ENCODE measurements around the gene SHMT1. TPM values are rescaled to one million over a fixed set of nuclear protein-coding genes. Genes with fewer than 3 reads are reported as not detected.
"Not testable (repeated sequence)": the region's sequence is repeated elsewhere in the genome, so short reads cannot be mapped to it uniquely, and the experiment has no call there.

Gene SHMT1
- total and polyA plus RNA-seq, 2 donors = 16.1 to 34.2 TPM

DNA sequence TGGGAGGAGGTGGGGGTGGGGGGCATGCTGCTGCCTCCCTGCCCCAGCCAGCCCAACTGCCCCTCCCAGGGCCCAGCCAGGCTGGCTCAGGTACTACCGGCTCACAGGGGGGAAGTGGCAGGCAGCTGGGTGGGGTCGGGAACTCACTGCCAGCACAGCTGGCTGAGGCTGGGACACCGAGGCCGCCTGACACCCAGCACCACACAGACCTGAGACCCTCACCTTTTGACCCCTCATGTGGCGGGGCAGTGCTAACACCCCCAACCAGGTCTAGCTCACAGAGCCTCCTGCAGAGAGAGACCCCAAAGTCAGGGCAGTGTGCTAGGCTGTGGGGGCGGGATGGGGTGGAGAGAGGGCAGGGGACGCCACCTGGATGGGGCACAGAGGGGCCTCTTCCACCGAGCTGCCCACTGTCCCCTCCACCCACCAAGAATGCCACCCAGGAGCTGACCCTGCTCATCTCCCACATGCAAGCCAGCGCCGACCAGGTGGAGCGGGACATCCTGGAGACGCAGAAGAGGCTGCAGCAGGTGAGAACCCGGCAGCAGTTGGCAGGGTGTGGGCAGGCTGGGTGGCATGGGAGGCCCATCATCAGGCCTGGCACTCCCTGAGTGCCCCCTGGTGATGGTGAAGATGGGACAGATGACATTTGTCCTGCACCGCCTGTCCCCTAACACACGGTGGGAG, 17.3 kb upstream of the SHMT1 start:
- Histone ChIP-seq H3K4me1 (ENCODE audit: control insufficient read depth in 2 of 2, insufficient read depth in 2 of 2, low read length in 2 of 2) (peaks cover 6 to 49% of the 10 kb centered on the region in 2 donors), H3K36me3 (ENCODE audit: control insufficient read depth in 2 of 2, insufficient read depth in 2 of 2, low read length in 1 of 2) (no peaks in the 10 kb centered on the region), H3K27ac (ENCODE audit: low read depth in 1 of 2, low read length in 1 of 2) (no peak overlapping the region), H3K4me3 (ENCODE audit: low read length in 2 of 2) (no peak overlapping the region), H3K27me3 (ENCODE audit: control insufficient read depth in 2 of 2, insufficient read depth in 1 of 2, low read length in 1 of 2) (peaks cover 0 to 13% of the 10 kb centered on the region in 2 donors), H3K9me3 (ENCODE audit: control insufficient read depth in 2 of 2, insufficient read depth in 1 of 2, low read length in 1 of 2) (peaks cover 0 to 12% of the 10 kb centered on the region in 2 donors)
- 69% methylated on average over 15 of the region's 15 CpGs for WGBS
- peak in 1 of 9 donors; percentile 44 for DNase-seq (ENCODE audit: low read depth in 6 of 9, low spot score in 9 of 9)

DNA sequence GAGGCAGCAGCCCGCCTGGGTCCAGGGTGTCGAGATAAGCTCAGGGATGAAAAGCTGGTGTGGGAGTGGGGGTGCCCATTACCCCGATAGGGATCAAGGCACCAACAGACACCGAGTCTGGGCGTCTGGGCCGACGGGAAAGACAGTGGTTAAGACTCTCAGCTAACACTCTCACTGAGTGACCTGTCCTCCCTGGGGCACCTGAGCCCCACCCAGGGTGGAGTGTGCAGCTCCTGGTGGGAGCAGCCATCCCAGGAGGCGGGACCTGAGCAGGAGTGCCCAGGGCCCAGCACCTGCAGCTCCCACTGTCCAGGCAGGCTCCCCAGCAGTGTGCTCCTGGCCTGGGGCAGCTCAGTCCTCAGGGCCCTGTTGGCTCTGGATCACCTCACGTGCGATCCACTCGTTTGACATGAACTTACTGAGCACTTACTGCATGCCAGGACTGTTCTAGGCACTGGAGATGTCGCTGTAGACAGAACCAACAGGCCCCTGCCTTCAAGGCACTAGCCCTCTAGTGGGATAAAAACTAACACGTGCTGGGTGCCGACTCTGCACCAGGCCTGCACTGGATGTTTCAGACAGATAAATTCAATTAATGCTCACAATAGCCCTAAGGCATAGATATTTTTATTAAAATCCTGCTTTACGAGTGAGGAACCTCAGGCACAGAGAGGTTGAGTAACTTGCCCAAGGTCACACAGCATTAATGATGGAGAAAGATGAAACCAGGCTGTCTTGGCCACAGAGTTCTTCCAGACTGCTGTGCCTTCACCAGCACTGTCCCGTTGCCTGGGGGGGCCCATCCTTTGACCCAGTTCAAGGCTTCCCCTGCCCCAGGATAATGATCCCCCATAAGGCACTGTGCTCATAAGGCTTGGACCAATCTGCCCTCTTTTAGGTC, 16.1 kb upstream of the SHMT1 start:
- H3K36me3 ChIP-seq (ENCODE audit: control insufficient read depth in 2 of 2, insufficient read depth in 2 of 2, low read length in 1 of 2) = no peaks in the 10 kb centered on the region
- 96% methylated on average over 16 of the region's 16 CpGs for WGBS
- no peak for DNase-seq (ENCODE audit: low read depth in 6 of 9, low spot score in 9 of 9)

DNA sequence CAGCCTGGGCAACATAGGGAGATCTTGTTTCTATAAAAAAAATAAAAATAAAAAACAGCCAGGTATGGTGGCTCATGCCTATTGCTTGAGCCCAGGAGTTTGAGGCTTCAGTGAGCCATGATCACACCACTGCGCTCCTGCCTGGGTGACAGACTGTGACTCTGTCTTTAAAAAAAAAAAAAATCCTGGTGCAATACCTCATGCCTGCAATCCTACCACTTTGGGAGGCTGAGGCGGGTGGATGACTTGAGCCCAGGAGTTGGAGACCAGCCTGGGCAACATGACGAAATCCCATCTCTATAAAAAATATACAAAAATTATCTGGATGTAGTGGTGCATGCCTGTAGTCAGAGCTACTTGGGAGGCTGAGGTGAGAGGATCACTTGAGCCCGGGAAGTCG, 15.3 kb upstream of the SHMT1 start:
- Histone ChIP-seq H3K27me3 (ENCODE audit: control insufficient read depth in 2 of 2, insufficient read depth in 1 of 2, low read length in 1 of 2) (peaks cover 0 to 13% of the 10 kb centered on the region in 2 donors), H3K9me3 (ENCODE audit: control insufficient read depth in 2 of 2, insufficient read depth in 1 of 2, low read length in 1 of 2) (peaks cover 0 to 12% of the 10 kb centered on the region in 2 donors), H3K4me1 (ENCODE audit: control insufficient read depth in 2 of 2, insufficient read depth in 2 of 2, low read length in 2 of 2) (peaks cover 6 to 42% of the 10 kb centered on the region in 2 donors)
- not testable (repeated sequence) for H3K4me3 ChIP-seq (ENCODE audit: low read length in 2 of 2); DNase-seq (ENCODE audit: low read depth in 6 of 9, low spot score in 9 of 9); H3K36me3 ChIP-seq (ENCODE audit: control insufficient read depth in 2 of 2, insufficient read depth in 2 of 2, low read length in 1 of 2); H3K27ac ChIP-seq (ENCODE audit: low read depth in 1 of 2, low read length in 1 of 2)
- 99% methylated on average over 5 of the region's 5 CpGs for WGBS

More for the DNA sequence above, 16.1 kb upstream of the SHMT1 start:
- no peak overlapping the region for H3K27ac ChIP-seq (ENCODE audit: low read depth in 1 of 2, low read length in 1 of 2)
- peaks cover 0 to 13% of the 10 kb centered on the region in 2 donors for H3K27me3 ChIP-seq (ENCODE audit: control insufficient read depth in 2 of 2, insufficient read depth in 1 of 2, low read length in 1 of 2)
- no peak overlapping the region for H3K4me3 ChIP-seq (ENCODE audit: low read length in 2 of 2)
- H3K4me1 ChIP-seq (ENCODE audit: control insufficient read depth in 2 of 2, insufficient read depth in 2 of 2, low read length in 2 of 2) = peaks cover 6 to 49% of the 10 kb centered on the region in 2 donors
- peaks cover 0 to 12% of the 10 kb centered on the region in 2 donors for H3K9me3 ChIP-seq (ENCODE audit: control insufficient read depth in 2 of 2, insufficient read depth in 1 of 2, low read length in 1 of 2)

DNA sequence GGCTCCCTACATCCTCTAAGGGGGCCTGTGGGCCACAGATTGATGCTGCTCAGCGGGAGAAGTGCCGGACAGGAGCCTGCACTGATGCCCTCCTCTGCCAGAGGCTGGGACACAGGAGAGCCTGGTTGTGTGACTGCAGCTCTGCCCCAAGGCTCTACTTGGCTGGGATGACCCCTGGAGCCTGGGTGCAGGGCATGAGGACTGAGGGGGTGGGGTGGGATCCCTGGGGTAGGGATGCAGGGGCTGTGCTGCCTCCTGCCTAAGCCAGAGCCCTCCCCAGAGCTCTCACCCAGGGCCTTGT, 14.8 kb upstream of the SHMT1 start:
- whole genome bisulfite sequencing = 95% methylated on average over 2 of the region's 2 CpGs
- peaks cover 0 to 13% of the 10 kb centered on the region in 2 donors for H3K27me3 ChIP-seq (ENCODE audit: control insufficient read depth in 2 of 2, insufficient read depth in 1 of 2, low read length in 1 of 2)
- DNase-seq (ENCODE audit: low read depth in 6 of 9, low spot score in 9 of 9) = no peak
- no peak overlapping the region for H3K27ac ChIP-seq (ENCODE audit: low read depth in 1 of 2, low read length in 1 of 2)
- peaks cover 0 to 12% of the 10 kb centered on the region in 2 donors for H3K9me3 ChIP-seq (ENCODE audit: control insufficient read depth in 2 of 2, insufficient read depth in 1 of 2, low read length in 1 of 2)
- H3K4me3 ChIP-seq (ENCODE audit: low read length in 2 of 2) = no peak overlapping the region
- peaks cover 6 to 39% of the 10 kb centered on the region in 2 donors for H3K4me1 ChIP-seq (ENCODE audit: control insufficient read depth in 2 of 2, insufficient read depth in 2 of 2, low read length in 2 of 2)
- H3K36me3 ChIP-seq (ENCODE audit: control insufficient read depth in 2 of 2, insufficient read depth in 2 of 2, low read length in 1 of 2) = no peaks in the 10 kb centered on the region

DNA sequence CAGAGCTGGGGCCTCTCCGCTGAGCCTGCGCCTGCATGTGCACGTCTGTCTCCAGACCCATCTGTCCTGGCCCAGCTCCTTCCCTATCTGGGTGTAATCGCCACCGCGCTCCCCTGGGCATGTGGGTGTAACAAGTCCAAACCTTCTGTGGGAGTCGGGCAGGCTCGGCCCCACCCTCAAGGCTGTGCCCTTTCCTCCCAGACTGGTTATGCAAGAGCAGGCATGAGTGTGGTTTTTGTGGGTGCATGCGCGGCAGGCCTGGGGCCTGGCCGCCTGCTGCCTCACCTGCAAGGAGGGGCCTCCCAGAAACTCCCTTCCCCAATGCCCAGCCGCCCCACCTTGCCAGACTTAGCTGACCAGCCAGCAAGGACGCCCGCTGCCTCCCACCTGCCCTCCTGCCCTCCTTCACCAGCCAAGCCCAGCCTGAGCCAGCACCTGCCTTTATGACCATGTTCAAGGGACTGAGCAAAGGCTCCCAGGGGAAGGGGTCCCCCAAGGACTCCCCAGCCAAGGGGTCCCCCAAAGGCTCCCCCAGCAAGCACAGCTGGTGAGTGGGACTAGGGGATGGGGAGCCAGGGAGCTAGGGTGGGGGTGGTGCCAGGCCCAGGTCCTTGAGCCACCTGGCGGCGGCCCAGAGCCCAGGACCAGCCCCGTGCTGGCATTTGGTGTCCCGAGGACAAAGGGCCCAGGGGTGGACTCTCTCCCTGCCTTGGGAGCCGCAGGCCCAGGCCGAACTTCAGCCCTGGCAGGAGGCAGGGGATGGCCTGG, 14.3 kb upstream of the SHMT1 start, which contains the start of gene EVPLL:
TSS of gene EVPLL (plus strand) at position 342 of the 768 bp plus-strand sequence. CDS start 3,160 bp downstream, outside the sequence.
- peak in 1 of 9 donors; percentile 29 for DNase-seq (ENCODE audit: low read depth in 6 of 9, low spot score in 9 of 9)
- H3K4me3 ChIP-seq (ENCODE audit: low read length in 2 of 2) = no peak within 1 kb of the TSS

DNA sequence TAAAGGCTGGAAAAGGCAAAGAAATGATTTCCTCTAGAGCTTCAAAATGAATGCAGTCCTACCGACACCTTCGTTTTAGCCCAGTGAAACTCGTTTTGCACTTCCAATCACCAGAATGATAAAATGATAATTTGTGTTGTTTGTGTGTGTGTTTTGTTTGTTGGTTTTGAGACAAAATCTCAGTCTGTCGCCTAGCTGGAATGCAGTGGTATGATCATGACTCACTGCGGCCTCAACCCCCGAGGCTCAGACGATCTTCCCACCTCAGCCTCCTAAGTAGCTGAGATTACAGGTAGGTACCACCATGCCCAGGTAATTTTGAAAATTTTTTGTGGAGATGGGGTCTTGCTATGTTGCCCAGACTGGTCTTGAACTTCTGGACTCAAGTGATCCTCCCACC, 10.9 kb upstream of the SHMT1 start:
- peaks cover 0 to 9% of the 10 kb centered on the region in 2 donors for H3K4me1 ChIP-seq (ENCODE audit: control insufficient read depth in 2 of 2, insufficient read depth in 2 of 2, low read length in 2 of 2)
- no peak overlapping the region for H3K27ac ChIP-seq (ENCODE audit: low read depth in 1 of 2, low read length in 1 of 2)
- WGBS = 96% methylated on average over 7 of the region's 7 CpGs
- no peaks in the 10 kb centered on the region for H3K9me3 ChIP-seq (ENCODE audit: control insufficient read depth in 2 of 2, insufficient read depth in 1 of 2, low read length in 1 of 2)
- no peak for DNase-seq (ENCODE audit: low read depth in 6 of 9, low spot score in 9 of 9)
- peaks cover 0 to 6% of the 10 kb centered on the region in 2 donors for H3K27me3 ChIP-seq (ENCODE audit: control insufficient read depth in 2 of 2, insufficient read depth in 1 of 2, low read length in 1 of 2)
- no peaks in the 10 kb centered on the region for H3K36me3 ChIP-seq (ENCODE audit: control insufficient read depth in 2 of 2, insufficient read depth in 2 of 2, low read length in 1 of 2)
- H3K4me3 ChIP-seq (ENCODE audit: low read length in 2 of 2) = no peak overlapping the region

More for the DNA sequence above, 14.3 kb upstream of the SHMT1 start, which contains the start of gene EVPLL:
- H3K9me3 ChIP-seq (ENCODE audit: control insufficient read depth in 2 of 2, insufficient read depth in 1 of 2, low read length in 1 of 2) = peaks cover 0 to 9% of the 10 kb centered on the region in 2 donors
- peaks cover 2 to 33% of the 10 kb centered on the region in 2 donors for H3K4me1 ChIP-seq (ENCODE audit: control insufficient read depth in 2 of 2, insufficient read depth in 2 of 2, low read length in 2 of 2)
- WGBS = 49% methylated on average over 20 of the region's 20 CpGs
- no peak within 1 kb of the TSS for H3K27ac ChIP-seq (ENCODE audit: low read depth in 1 of 2, low read length in 1 of 2)
- H3K36me3 ChIP-seq (ENCODE audit: control insufficient read depth in 2 of 2, insufficient read depth in 2 of 2, low read length in 1 of 2) = no peaks in the 10 kb centered on the region
- H3K27me3 ChIP-seq (ENCODE audit: control insufficient read depth in 2 of 2, insufficient read depth in 1 of 2, low read length in 1 of 2) = peaks cover 0 to 13% of the 10 kb centered on the region in 2 donors

DNA sequence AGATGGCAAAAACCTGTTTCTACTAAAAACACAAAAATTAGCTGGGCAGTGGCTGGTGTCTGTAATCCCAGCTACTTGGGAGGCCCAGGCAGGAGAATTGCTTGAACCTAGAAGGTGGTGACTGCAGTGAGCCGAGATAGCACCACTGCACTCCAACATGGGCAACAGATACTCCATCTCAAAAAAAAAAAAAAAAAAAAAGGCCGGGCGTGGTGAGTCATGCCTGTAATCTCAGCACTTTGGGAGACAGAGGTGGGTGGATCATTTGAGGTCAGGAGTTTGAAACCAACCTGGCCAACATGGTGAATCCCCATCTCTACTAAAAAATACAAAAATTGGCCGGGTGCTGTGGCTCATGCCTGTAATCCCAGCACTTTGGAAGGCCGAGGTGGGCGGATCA, 9.8 kb upstream of the SHMT1 start:
- H3K36me3 ChIP-seq (ENCODE audit: control insufficient read depth in 2 of 2, insufficient read depth in 2 of 2, low read length in 1 of 2); H3K4me3 ChIP-seq (ENCODE audit: low read length in 2 of 2); H3K27ac ChIP-seq (ENCODE audit: low read depth in 1 of 2, low read length in 1 of 2); H3K27me3 ChIP-seq (ENCODE audit: control insufficient read depth in 2 of 2, insufficient read depth in 1 of 2, low read length in 1 of 2); H3K4me1 ChIP-seq (ENCODE audit: control insufficient read depth in 2 of 2, insufficient read depth in 2 of 2, low read length in 2 of 2); H3K9me3 ChIP-seq (ENCODE audit: control insufficient read depth in 2 of 2, insufficient read depth in 1 of 2, low read length in 1 of 2); DNase-seq (ENCODE audit: low read depth in 6 of 9, low spot score in 9 of 9): not testable (repeated sequence)
- WGBS = 98% methylated on average over 6 of the region's 6 CpGs

DNA sequence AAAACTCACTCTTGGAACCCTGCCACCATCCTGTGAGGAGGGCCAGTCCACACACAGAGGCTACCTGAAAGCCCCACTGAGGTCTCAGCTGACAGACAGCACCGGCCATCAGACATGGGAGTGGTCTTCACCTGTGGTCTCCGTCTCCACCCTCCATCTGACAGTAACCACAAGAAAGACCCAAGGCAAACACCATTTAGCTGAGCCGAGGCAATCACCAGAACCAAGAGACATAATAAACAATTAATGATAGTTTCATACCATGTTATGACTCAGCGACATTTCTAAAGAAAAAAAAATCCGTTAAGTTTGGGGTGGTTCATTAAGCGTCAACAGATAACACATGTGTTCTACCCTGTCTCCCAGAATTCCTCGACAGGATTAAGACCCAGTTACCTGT, 8.1 kb upstream of the SHMT1 start:
- peaks cover 0 to 8% of the 10 kb centered on the region in 2 donors for H3K27me3 ChIP-seq (ENCODE audit: control insufficient read depth in 2 of 2, insufficient read depth in 1 of 2, low read length in 1 of 2)
- DNase-seq (ENCODE audit: low read depth in 6 of 9, low spot score in 9 of 9) = no peak
- H3K4me3 ChIP-seq (ENCODE audit: low read length in 2 of 2) = no peak overlapping the region
- H3K4me1 ChIP-seq (ENCODE audit: control insufficient read depth in 2 of 2, insufficient read depth in 2 of 2, low read length in 2 of 2) = no peaks in the 10 kb centered on the region
- H3K27ac ChIP-seq (ENCODE audit: low read depth in 1 of 2, low read length in 1 of 2) = no peak overlapping the region
- no peaks in the 10 kb centered on the region for H3K36me3 ChIP-seq (ENCODE audit: control insufficient read depth in 2 of 2, insufficient read depth in 2 of 2, low read length in 1 of 2)
- WGBS = 88% methylated on average over 7 of the region's 7 CpGs
- no peaks in the 10 kb centered on the region for H3K9me3 ChIP-seq (ENCODE audit: control insufficient read depth in 2 of 2, insufficient read depth in 1 of 2, low read length in 1 of 2)
